Head of caudate nucleus (tissue), 42 donors: ENCODE measurements around the gene OPA1.

ENCODE experiments used
- DNase-seq, 42 donors: peaks; one replicate each; pipeline versions ENCODE4 v3.0.0 to v3.0.0-alpha.2; 2020 to 2021; ENCODE audit warnings: mixed read lengths in 7 of 42
- intact Hi-C: fragments of 100-400 bp; cut with DNase I; formaldehyde crosslinking; loops from one replicate; pipeline ENCODE4 v1.15.0; 2022

The OPA1 gene, protein sequence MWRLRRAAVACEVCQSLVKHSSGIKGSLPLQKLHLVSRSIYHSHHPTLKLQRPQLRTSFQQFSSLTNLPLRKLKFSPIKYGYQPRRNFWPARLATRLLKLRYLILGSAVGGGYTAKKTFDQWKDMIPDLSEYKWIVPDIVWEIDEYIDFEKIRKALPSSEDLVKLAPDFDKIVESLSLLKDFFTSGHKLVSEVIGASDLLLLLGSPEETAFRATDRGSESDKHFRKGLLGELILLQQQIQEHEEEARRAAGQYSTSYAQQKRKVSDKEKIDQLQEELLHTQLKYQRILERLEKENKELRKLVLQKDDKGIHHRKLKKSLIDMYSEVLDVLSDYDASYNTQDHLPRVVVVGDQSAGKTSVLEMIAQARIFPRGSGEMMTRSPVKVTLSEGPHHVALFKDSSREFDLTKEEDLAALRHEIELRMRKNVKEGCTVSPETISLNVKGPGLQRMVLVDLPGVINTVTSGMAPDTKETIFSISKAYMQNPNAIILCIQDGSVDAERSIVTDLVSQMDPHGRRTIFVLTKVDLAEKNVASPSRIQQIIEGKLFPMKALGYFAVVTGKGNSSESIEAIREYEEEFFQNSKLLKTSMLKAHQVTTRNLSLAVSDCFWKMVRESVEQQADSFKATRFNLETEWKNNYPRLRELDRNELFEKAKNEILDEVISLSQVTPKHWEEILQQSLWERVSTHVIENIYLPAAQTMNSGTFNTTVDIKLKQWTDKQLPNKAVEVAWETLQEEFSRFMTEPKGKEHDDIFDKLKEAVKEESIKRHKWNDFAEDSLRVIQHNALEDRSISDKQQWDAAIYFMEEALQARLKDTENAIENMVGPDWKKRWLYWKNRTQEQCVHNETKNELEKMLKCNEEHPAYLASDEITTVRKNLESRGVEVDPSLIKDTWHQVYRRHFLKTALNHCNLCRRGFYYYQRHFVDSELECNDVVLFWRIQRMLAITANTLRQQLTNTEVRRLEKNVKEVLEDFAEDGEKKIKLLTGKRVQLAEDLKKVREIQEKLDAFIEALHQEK

DNA sequence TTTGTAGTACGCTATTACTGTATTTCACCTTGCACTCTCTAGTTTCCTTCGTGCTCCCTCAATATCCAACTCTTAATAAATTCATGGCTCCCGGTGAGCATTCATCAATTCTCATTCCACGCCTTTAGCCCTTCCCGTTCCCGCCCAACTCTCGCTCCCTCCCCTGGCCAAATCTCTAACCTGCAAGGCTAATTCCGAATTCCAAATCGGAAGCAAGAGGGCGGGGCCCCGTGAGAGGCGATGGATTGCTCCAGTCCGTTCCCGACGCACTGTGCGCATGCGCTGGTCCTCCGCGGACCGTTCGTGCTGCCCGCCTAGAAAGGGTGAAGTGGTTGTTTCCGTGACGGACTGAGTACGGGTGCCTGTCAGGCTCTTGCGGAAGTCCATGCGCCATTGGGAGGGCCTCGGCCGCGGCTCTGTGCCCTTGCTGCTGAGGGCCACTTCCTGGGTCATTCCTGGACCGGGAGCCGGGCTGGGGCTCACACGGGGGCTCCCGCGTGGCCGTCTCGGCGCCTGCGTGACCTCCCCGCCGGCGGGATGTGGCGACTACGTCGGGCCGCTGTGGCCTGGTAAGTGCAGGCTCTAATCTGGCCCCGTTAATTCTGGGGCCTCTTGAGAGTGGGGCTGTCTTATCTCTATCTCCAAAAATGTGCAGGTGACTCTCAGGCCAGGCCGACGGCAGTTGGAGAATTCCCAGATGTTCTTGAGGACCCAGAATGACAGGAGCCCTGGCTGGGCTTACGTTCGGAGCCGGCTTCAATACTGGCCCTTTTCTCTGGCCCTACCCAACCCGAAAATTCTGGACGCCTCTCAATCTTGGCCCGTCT lies at the start of gene OPA1:
Gene OPA1, plus strand, starts transcription at position 368 of the 827 bp plus-strand sequence. Its CDS starts 170 bp downstream, at position 538.
- DNase-seq: peak; percentile 90 to 99 (median 96)
- intact Hi-C loops: loop anchor here (5.0 kb wide), 1 partner anchor 1079 kb away; the partner anchor contains the start of gene LSG1

DNA sequence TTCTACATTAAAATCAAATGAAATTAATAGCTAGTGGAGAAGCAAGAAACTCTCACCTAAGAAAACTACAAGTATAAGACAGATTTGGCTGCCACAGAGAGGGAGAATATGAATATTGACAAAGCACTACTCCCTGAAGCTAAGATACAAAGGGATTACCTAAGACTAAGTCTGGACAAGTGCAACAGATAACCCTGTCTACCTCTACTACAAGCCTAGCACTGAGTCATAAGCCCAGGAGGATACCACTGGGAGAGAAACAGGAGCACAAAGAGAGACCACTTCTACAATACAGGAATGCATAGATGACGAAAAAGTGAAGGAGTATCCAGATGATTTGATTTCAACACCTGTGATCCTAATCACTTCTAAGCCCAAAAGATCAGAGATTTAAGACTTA lies 48.7 kb upstream of the OPA1 start:
- intact Hi-C loops: no loop called here
- DNase-seq: no peak

DNA sequence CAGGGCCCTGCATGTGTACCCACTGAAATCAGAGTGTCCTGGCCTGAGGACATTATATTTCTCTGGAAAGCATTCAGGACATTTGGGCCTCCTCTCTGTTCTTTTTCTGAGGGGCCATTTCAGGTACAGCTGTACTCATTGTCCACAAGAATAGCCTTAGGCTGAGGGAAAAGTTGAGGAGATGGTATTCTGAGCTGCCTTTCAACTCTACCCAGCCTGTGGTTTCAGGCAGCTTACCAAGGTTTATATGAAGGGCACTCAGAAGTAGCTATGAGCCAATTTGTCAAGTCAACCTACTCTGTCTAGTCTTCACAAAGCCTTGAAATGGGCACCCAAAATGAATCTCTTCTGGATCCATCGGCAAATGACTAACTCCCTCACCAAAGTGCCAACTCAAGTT lies 47.7 kb upstream of the OPA1 start:
- intact Hi-C loops: no loop called here

DNA sequence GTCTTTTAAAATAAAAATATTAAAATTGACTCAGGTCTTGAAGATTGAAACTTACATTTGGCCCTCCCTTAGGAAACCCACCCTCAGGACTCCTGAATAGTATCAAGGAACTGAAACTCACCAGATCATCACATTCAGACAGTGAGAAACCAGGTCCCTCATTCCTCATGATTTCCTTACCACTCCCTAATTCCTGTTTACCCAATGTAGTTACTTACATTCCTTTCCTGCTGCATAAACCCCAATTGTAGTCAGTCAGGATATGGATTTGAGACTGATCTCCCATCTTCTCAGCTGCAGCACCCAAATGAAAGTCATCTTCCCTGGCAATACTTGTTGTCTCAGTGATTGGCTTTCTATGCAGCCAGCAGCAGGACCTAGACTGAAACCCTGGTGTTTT lies 46.9 kb upstream of the OPA1 start:
- DNase-seq: no peak
- intact Hi-C loops: no loop called here

More for the DNA sequence above, 47.7 kb upstream of the OPA1 start:
- DNase-seq: no peak

DNA sequence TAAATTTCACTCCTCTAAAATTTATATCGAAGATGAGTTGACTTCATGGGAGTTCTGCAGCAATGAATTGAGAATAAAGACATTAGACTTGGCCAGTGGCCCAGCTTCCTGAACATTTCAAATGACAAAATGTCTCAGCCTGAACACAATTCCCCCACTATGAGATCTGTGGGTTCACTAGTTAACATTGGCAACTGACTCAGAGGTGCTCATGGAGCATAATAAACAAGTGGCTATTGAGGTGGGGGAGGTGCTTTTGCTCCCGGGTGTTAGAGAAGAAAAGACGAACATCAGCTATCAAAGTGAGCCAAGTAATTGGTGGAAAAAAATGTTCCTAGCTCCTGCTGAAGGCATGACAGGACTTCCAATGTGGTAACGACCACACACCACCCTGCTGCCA lies 44.6 kb upstream of the OPA1 start:
- peak in 28 of 42 donors; percentile 8 to 76 (median 34) for DNase-seq
- intact Hi-C loops: no loop called here

DNA sequence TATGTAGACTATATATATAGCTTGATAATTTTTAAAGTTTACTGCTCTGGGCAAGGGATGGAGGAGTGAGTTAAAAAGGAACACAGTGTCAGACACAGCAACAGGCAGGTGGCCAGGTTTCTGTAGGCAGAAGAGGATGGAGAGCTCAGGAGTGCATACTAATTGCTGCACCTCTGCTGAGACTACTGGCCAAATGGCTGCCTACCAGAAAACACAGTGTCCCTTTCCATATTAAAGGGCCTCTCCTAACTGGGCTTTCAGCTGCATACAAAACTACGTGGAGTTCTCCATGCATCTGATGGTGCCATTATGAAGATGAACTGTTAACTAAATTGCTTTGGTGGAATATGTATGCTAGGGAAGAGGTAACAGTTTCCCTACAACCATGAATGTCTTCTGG lies 40.1 kb upstream of the OPA1 start:
- DNase-seq: peak in 24 of 42 donors; percentile 14 to 71 (median 38)
- intact Hi-C loops: no loop called here

DNA sequence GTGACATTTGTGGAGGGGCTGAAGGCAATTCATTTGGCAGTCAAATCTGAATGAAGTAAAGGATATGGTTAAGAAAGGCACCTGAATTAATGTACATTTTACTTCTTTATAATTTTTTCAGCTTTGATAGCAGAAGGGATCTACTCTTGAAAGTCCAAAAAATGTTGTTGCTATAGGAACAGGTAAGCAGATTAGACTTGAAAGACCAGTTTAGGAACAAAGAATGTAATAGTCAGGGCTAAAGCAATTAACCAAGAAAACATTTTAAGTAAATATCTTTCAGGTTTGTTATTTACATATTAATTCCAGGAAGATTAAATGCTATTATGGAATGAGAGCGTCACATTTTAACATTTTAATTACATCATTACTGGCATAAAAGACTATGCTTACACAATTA lies 39.4 kb upstream of the OPA1 start:
- intact Hi-C loops: no loop called here
- DNase-seq: no peak

DNA sequence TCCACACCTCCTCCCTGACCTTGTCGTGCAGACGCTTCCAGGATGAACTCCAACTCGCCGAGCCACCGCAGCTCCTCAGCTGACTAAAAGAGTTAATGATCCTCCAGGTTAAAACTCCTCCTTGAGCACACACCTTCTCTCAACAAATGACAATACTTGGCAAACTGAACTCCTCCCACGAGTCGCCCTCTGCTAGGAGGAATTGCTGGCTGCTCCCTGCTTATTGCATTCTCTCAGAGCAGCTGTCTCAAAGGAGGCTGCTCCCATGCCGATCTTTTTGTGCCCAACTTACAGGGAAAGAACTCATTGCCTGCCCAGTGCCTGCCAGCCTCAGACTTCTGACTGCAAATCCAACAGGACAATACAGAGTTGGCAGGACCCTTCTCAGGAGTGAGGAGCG lies 38.2 kb upstream of the OPA1 start, which contains the start of gene ATP13A4:
Gene ATP13A4, minus strand, starts transcription at position 85 of the 400 bp plus-strand sequence. CDS start 96 bp downstream, outside the sequence.
- peak in 31 of 42 donors; percentile 10 to 66 (median 31) for DNase-seq
- intact Hi-C loops: no loop called here

DNA sequence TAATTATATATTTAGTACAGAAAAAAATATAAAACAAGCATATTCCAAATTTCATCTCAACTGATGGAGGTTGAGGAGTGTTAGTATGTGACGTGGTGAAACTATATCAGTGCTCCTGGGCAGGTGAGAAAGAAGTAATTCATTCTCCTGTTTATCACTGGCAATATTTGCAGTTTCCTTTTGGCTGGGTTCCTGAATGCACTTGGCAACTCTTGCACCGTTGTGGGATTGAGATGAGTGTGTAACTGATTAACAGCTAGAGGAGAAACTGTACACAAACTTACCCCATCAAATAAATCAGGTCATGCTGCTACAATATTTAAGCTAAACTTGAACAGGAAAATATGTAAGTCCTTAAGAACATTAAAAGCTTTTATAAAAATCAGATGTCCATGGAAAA lies 36.2 kb upstream of the OPA1 start:
- intact Hi-C loops: no loop called here

DNA sequence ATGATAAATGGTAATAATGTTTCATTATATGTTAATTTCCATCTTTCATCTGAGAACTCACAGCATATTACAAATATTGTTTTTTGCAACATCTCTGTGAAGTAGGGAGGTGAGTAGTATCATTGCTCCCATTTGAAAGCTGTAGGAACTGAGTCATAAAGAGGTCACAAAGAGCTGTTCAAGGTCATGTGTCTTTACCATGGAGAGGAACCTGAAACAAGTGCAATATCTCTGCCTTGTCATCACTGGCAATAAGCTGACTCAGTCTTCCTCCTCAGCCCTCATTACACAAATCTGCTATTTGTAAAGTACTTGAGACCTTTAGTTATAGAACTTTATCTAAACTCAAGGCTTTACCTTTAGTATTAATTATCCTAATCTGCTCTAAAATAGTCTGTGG lies 33.9 kb upstream of the OPA1 start:
- intact Hi-C loops: no loop called here

More for the DNA sequence above, 36.2 kb upstream of the OPA1 start:
- no peak for DNase-seq

DNA sequence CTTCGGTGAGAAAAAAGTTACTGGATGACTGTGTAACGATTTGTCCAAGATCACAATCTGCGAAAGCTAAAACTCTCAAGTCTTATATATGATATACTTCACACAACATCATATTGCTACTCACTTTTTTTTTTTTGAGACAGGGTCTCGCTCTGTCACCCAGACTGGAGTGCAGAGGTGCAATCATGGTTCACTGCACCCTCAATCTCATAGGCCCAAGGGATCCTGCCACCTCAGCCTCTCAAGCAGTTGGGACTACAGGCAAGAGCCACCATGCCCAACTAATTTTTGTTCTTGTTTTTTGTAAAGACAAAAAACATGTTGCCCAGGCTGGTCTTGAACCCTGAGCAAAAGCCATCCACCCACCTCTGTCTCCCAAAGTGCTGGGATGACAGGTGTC lies 32.9 kb upstream of the OPA1 start:
- no peak for DNase-seq
- intact Hi-C loops: loop anchor here (10.0 kb wide), 1 partner anchor 95 kb away; no protein-coding TSS in a partner anchor

More for the DNA sequence above, 33.9 kb upstream of the OPA1 start:
- no peak for DNase-seq

DNA sequence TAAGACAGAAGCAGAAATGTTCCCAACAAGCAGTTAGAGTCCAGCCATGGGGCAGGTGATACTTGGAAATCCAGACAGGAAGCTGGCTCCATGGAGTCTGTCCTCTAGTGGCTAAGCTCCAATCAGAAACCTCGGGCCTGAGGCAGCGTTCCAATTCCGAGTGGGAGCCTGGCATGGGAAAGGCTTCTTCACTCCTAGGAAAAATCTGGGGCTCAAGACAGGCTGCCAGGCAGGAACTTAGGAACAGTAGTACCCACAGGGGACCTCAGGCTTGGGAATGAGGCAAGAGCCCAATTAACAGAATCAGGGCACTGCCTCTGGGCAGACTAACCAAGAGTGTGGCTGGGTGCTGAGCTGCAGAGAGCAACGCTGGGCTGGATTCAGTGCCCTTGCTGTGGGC lies 32.1 kb upstream of the OPA1 start:
- intact Hi-C loops: loop anchor here (10.0 kb wide), 1 partner anchor 96 kb away; no protein-coding TSS in a partner anchor

DNA sequence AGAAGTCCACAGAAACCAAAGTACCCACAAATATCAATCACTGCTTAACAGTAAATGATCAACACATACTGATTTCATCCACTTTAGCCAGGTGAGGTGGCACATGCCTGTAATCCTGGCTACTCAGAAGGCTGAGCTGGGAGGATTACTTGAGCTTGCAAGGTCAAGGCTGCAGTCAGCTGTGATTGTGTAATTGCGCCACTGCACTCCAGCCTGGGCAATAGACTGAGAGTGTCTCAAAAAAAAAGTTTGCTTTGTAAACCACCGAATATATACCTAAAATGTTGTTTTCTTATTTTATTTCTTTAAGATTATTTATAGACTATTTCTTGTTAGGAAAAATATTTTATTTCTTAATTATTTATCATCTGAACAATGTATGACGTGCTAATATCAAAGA lies 29.6 kb upstream of the OPA1 start:
- no peak for DNase-seq
- intact Hi-C loops: loop anchor here (10.0 kb wide), 1 partner anchor 99 kb away; no protein-coding TSS in a partner anchor

More for the DNA sequence above, 32.1 kb upstream of the OPA1 start:
- peak in 33 of 42 donors; percentile 6 to 76 (median 42) for DNase-seq

DNA sequence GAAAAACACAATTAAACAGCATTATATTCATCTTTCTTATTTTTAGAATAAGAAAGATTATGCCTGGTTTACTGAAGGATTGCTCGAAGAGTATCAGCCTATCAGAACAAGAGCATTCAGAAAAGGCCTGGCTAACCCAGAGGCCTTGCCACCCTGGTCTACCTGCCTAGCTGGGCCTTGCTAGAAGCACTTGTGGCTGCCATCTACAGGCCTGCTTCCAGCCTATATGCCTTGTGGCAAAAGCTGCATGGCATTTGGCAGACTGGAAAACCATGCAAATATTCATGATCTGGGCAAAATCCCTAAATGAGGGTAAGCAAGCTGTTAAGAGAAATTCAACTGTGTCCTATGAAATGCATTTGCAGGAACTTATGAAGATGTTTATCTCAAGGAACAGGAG lies 29.0 kb upstream of the OPA1 start:
- DNase-seq: peak in 14 of 42 donors; percentile 7 to 70 (median 30)
- intact Hi-C loops: loop anchor here (10.0 kb wide), 1 partner anchor 99 kb away; no protein-coding TSS in a partner anchor

DNA sequence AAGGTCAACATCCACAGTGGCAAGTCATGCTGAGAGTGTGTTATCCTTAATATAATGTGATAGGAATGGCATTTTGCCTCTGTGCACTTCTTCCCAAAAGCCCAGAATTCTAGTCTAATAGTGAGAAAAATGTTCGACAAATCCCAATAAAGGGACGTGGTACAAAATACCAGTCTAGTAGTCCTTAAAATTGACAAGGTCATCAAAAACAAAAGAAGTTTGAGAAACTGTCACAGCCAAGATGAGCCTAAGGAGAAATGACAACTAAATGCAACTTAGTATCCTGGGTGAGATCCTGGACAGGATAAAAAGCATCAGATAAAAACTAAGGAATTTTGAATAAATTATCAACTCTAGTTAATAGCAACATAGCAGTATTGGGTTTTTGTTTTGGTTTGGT lies 23.9 kb upstream of the OPA1 start:
- intact Hi-C loops: loop anchor here (10.0 kb wide), 1 partner anchor 104 kb away; no protein-coding TSS in a partner anchor
- no peak for DNase-seq

DNA sequence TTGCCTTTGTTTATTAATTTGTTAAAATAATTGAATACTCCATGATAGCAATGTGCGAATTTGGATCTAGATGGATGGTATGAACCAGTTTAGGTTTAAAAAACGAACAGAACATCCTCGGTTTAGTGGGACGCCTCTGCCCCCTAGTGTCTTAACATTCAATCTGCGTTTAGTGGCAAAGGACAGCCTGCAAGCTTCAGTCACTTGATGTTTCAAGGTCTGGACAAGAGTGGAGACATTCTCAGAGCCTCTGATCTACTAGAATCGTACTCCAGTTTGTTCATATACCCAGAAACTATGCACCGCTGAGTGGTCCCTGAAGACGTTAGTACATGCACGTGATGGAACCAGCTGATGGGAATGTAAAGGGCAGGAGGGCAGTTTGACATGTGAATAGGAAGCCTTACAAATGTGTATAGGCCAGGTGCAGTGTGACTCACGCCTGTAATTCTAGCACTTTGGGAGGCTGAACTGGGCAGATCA lies 20.5 kb upstream of the OPA1 start:
- intact Hi-C loops: loop anchor here (5.0 kb wide), 1 partner anchor 1005 kb away; no protein-coding TSS in a partner anchor
- peak in 41 of 42 donors; percentile 50 to 89 (median 73) for DNase-seq

DNA sequence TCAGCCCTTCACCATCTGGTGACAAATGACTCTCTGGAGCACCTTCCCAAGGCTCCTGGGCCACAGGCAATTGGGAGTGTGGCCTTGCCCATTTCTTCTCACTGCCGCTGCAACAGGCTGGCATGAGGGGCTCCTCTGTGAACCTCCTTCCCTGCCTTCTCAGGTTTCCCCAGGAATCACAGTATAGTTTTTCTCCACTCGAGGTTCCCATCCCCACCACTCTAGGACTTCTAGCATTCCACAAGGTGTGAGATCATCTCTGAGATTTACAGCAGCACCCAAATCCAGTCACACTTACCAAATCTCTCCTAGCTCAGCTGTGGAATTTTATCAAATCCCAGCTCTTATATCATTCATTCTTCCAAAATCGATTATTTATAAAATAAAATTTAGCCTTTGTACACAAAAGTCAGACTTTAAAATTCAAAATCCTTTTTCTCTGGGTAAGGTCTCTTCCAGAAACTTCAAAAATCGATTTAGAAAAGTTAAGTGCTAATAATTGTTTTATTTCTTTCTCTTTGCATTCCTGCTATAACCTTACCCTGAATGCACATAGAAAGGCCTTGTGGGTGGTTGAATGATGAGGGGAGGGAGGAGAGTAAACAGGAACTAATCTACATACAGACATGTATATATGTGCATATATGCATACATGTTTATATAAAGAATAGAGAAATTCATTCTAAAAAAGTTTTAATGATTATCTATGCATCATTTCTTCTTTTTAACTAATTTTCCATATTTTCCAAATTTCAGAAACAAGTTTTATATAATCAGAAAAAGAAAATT lies 19.4 kb upstream of the OPA1 start:
- DNase-seq: no peak
- intact Hi-C loops: loop anchor here (5.0 kb wide), 1 partner anchor 1006 kb away; no protein-coding TSS in a partner anchor
